ENCODE results near the gene FOXJ1. TPM values are rescaled to one million over a fixed set of nuclear protein-coding genes. Genes with fewer than 3 reads are reported as not detected.
A peak's percentile ranks its signal among the peaks of the same experiment; 100 is the strongest.

FOXJ1 gene
- total and polyA plus RNA-seq, 3 experiments from 2014 or later = 0.64 to 0.94 (median 0.68) TPM

- POLR2A ChIA-PET = interaction anchor here (0.8 to 2.6 kb wide), 7 partner anchors 13 to 125 kb away, joined by 3 to 10 read pairs (median 4); partner anchors contain the start of gene UBALD2
- H3K27ac Mint-ChIP-seq = peak overlapping the region; percentile 93 to 98 (median 98)
Measured at GRCh38 chr17:76146053-76146851, 5.2 kb upstream of the FOXJ1 start.

DNA sequence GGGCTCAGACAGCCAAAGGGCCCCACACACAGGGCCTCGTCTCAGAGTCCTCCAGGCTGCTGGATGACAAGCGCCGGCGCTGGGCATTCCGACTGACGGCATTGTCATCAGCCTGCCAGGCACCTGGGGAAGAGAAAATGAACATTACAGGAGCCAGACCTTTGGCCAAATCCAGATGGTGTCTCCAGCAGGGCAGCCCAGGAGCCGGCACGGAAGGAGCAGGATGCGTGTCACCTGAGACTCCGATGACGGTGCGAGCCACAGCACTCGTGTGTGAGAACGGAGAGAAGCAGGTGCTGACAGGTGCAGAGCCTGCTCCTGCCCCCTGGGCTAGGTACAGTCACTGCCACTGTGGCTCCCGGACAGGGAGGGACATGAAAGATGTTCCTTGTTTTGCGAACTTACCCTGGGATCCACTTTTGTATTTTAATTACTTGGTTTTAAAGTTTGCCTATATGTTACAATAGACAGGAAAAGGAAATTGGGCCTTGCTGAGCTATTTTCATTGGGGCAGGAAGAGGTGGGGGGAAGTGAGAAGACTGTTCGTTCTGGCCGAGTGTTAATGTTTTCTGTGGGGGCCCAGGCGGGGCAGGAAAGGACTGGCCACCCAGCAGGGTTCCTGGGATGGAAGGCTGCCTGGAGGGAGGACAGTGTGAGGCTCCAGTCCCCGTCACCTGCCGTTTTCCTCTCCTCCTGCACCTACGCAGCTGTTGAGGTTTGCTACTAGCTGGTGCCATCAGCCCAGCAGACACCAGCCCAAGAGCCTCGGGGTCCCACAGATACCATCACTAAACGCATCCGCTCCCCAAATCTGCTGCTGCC, 4.4 kb upstream of the FOXJ1 start:
- Histone ChIP-seq H3K27me3 (ENCODE audit: insufficient read depth, low read length, poor library complexity, severe bottlenecking) (no peaks in the 10 kb centered on the region), H3K27ac (ENCODE audit: low read depth, low read length) (peak overlapping the region; percentile 77), H3K9me3 (ENCODE audit: low read length) (no peaks in the 10 kb centered on the region), H3K4me3 (ENCODE audit: low read length) (peak overlapping the region; percentile 59), H3K4me1 (ENCODE audit: insufficient read depth, low read length) (peaks cover 64% of the 10 kb centered on the region), H3K36me3 (ENCODE audit: insufficient read depth, low read length) (no peaks in the 10 kb centered on the region)
- POLR2A ChIA-PET = interaction anchor here (0.6 to 2.6 kb wide), 11 partner anchors 13 to 134 kb away, joined by 3 to 10 read pairs (median 4); partner anchors contain the start of gene UBALD2
- Mint-ChIP-seq H3K27ac (peak overlapping the region; percentile 93 to 98 (median 98)), H3K4me1 (peaks cover 61 to 75% (median 61%) of the 10 kb centered on the region in 3 donors), H3K36me3 (peaks cover 0 to 10% (median 3%) of the 10 kb centered on the region in 3 donors), H3K27me3 (peaks cover 0 to 7% of the 10 kb centered on the region in 2 donors), H3K9me3 (no peaks in the 10 kb centered on the region), H3K4me3 (peak overlapping the region; percentile 61 to 88 (median 76))
- CTCF ChIA-PET = interaction anchor here (0.6 to 7.7 kb wide), 12 partner anchors 9 to 134 kb away, joined by 3 to 65 read pairs (median 4); partner anchors contain the start of gene UBALD2
- peak; percentile 37 to 80 (median 59) for DNase-seq

More at GRCh38 chr17:76146053-76146851, 5.2 kb upstream of the FOXJ1 start:
- no peaks in the 10 kb centered on the region for H3K36me3 ChIP-seq (ENCODE audit: insufficient read depth, low read length)
- H3K9me3 ChIP-seq (ENCODE audit: low read length) = no peaks in the 10 kb centered on the region
- peak overlapping the region; percentile 26 for H3K4me3 ChIP-seq (ENCODE audit: low read length)
- Mint-ChIP-seq H3K4me1 (peaks cover 62 to 76% (median 62%) of the 10 kb centered on the region in 3 donors), H3K27me3 (peaks cover 0 to 4% of the 10 kb centered on the region in 2 donors), H3K9me3 (no peaks in the 10 kb centered on the region), H3K36me3 (peaks cover 0 to 16% (median 5%) of the 10 kb centered on the region in 3 donors), H3K4me3 (peak overlapping the region; percentile 61 to 88 (median 76))
- H3K4me1 ChIP-seq (ENCODE audit: insufficient read depth, low read length) = peaks cover 63% of the 10 kb centered on the region
- CTCF ChIA-PET = interaction anchor here (1.0 to 7.7 kb wide), 10 partner anchors 12 to 133 kb away, joined by 3 to 65 read pairs (median 4); partner anchors contain the start of gene UBALD2
- no peaks in the 10 kb centered on the region for H3K27me3 ChIP-seq (ENCODE audit: insufficient read depth, low read length, poor library complexity, severe bottlenecking)
- no peak for DNase-seq
- H3K27ac ChIP-seq (ENCODE audit: low read depth, low read length) = peak overlapping the region; percentile 77

- ChIA-PET POLR2A (interaction anchor here (0.6 to 1.0 kb wide), 3 partner anchors 50 to 137 kb away, joined by 3 read pairs; no protein-coding TSS in a partner anchor), CTCF (interaction anchor here (0.6 to 7.7 kb wide), 8 partner anchors 8 to 518 kb away, joined by 3 to 65 read pairs (median 4); no protein-coding TSS in a partner anchor)
- DNase-seq = peak in 1 of 5 donors; percentile 39
- H3K4me3 ChIP-seq (ENCODE audit: low read length) = no peak overlapping the region
- Mint-ChIP-seq H3K27me3 (peaks cover 0 to 7% of the 10 kb centered on the region in 2 donors), H3K4me1 (peaks cover 60 to 78% (median 62%) of the 10 kb centered on the region in 3 donors), H3K4me3 (peak overlapping the region; percentile 44 to 90 (median 85)), H3K27ac (peak overlapping the region; percentile 78 to 95 (median 87)), H3K36me3 (peaks cover 0 to under 1% (median 0%) of the 10 kb centered on the region in 3 donors), H3K9me3 (no peaks in the 10 kb centered on the region)
- H3K27me3 ChIP-seq (ENCODE audit: insufficient read depth, low read length, poor library complexity, severe bottlenecking) = no peaks in the 10 kb centered on the region
- no peaks in the 10 kb centered on the region for H3K9me3 ChIP-seq (ENCODE audit: low read length)
- H3K36me3 ChIP-seq (ENCODE audit: insufficient read depth, low read length) = no peaks in the 10 kb centered on the region
- H3K4me1 ChIP-seq (ENCODE audit: insufficient read depth, low read length) = peaks cover 65% of the 10 kb centered on the region
- H3K27ac ChIP-seq (ENCODE audit: low read depth, low read length) = no peak overlapping the region
Measured at GRCh38 chr17:76142585-76143041, 1.6 kb upstream of the FOXJ1 start.

DNA sequence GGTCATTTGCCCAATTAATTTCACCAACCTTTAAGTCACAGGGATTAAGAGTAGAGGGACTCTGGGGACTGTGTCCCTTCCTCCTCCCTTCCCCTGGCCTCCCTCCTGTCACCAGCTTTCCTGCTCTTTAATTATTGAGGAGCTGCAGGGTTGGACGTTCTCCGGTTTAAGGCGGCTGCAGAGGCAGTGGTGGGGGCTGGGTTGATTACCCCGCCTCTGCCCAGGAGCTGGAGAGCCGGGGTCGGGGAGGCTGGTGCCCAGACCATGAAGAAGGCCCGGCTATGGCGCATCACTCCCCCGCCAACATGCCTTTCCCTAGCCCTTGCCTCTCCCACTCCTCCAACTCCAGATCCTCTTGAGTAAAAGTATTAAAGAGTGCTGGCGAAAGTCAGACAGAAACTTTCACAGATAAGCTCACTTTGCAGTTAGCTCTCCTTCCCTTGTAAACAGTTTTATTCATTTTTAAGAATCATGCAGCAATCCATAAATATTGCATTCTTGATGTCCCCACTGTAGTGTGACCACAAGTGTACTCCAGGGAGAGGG, 1.1 kb upstream of the FOXJ1 start:
- ChIA-PET POLR2A (interaction anchor here (0.6 to 1.0 kb wide), 4 partner anchors 50 to 137 kb away, joined by 3 read pairs; no protein-coding TSS in a partner anchor), CTCF (interaction anchor here (0.6 to 7.7 kb wide), 8 partner anchors 8 to 519 kb away, joined by 3 to 65 read pairs (median 4); no protein-coding TSS in a partner anchor)
- Histone ChIP-seq H3K36me3 (ENCODE audit: insufficient read depth, low read length) (no peaks in the 10 kb centered on the region), H3K4me1 (ENCODE audit: insufficient read depth, low read length) (peaks cover 65% of the 10 kb centered on the region), H3K27ac (ENCODE audit: low read depth, low read length) (no peak overlapping the region), H3K27me3 (ENCODE audit: insufficient read depth, low read length, poor library complexity, severe bottlenecking) (no peaks in the 10 kb centered on the region), H3K4me3 (ENCODE audit: low read length) (no peak overlapping the region), H3K9me3 (ENCODE audit: low read length) (no peaks in the 10 kb centered on the region)
- peak overlapping the region; percentile 78 to 94 (median 85) for H3K27ac Mint-ChIP-seq
- peaks cover 0 to 7% of the 10 kb centered on the region in 2 donors for H3K27me3 Mint-ChIP-seq
- peak in 1 of 5 donors; percentile 44 for DNase-seq
- H3K9me3 Mint-ChIP-seq = no peaks in the 10 kb centered on the region
- H3K4me3 Mint-ChIP-seq = peak overlapping the region; percentile 44 to 90 (median 85)
- H3K4me1 Mint-ChIP-seq = peaks cover 58 to 73% (median 60%) of the 10 kb centered on the region in 3 donors
- H3K36me3 Mint-ChIP-seq = no peaks in the 10 kb centered on the region

GRCh38 chr17:76140661-76141211, 309 bp downstream of the FOXJ1 start:
- Histone ChIP-seq H3K27me3 (ENCODE audit: insufficient read depth, low read length, poor library complexity, severe bottlenecking) (no peaks in the 10 kb centered on the region), H3K4me1 (ENCODE audit: insufficient read depth, low read length) (peaks cover 54% of the 10 kb centered on the region), H3K9me3 (ENCODE audit: low read length) (no peaks in the 10 kb centered on the region), H3K27ac (ENCODE audit: low read depth, low read length) (no peak overlapping the region), H3K4me3 (ENCODE audit: low read length) (peak overlapping the region; percentile 66), H3K36me3 (ENCODE audit: insufficient read depth, low read length) (no peaks in the 10 kb centered on the region)
- DNase-seq = no peak
- H3K4me3 Mint-ChIP-seq = peak overlapping the region; percentile 81 to 90 (median 85)
- no peaks in the 10 kb centered on the region for H3K36me3 Mint-ChIP-seq
- peaks cover 44 to 62% (median 46%) of the 10 kb centered on the region in 3 donors for H3K4me1 Mint-ChIP-seq
- POLR2A ChIA-PET = interaction anchor here (0.8 to 1.5 kb wide), 9 partner anchors 12 to 138 kb away, joined by 3 to 5 read pairs (median 4); partner anchors contain the start of gene UBALD2
- CTCF ChIA-PET = interaction anchor here (0.8 to 7.7 kb wide), 6 partner anchors 10 to 139 kb away, joined by 3 to 65 read pairs (median 4); no protein-coding TSS in a partner anchor
- H3K27me3 Mint-ChIP-seq = peaks cover 0 to 7% of the 10 kb centered on the region in 2 donors
- no peaks in the 10 kb centered on the region for H3K9me3 Mint-ChIP-seq
- H3K27ac Mint-ChIP-seq = peak overlapping the region in 5 of 8 donors; percentile 33 to 88 (median 70)

DNA sequence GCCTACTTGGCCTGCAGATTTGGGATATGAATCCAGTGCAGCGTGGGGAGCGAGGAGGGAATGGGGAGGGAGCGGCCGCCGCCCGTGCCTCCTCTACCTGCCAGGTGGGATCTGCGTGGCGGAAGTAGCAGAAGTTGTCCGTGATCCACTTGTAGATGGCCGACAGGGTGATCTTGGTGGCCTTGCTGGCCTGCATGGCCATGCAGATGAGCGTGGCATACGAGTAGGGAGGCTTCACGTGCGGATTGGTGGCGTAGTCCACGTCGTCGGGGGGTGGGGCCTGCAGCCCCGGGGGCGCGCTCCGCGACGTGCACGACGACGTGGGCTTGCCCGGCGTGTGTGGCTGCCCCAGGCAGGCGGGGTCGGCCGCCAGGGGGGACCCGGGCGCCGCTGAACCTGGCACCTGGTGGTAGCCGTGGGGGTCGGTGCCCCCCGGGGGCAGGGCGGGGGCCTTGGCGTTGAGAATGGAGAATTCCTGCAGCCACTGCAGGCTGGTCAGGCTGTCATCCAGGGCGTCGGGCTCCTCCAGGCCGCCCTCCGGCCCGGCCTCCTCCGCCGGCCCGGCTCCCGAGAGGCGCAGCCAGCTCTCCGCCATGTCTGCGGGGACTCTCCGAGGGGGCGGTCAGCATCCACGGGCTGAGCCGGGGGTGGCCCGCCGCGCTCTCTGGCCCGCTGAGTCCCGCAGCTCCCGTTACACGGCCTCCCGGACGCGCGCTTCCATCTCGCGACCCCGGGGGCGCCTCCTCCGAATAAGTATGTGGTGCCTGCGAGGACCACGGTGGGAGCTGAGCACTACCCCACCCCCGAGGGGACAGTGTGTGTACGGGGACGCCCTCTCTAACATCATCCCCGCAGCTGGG, 1.0 kb downstream of the FOXJ1 start:
- Histone ChIP-seq H3K4me3 (ENCODE audit: low read length) (peak overlapping the region; percentile 66), H3K4me1 (ENCODE audit: insufficient read depth, low read length) (peaks cover 54% of the 10 kb centered on the region), H3K27ac (ENCODE audit: low read depth, low read length) (no peak overlapping the region), H3K27me3 (ENCODE audit: insufficient read depth, low read length, poor library complexity, severe bottlenecking) (no peaks in the 10 kb centered on the region), H3K36me3 (ENCODE audit: insufficient read depth, low read length) (no peaks in the 10 kb centered on the region), H3K9me3 (ENCODE audit: low read length) (no peaks in the 10 kb centered on the region)
- Mint-ChIP-seq H3K9me3 (no peaks in the 10 kb centered on the region), H3K4me3 (peak overlapping the region; percentile 73 to 90 (median 85)), H3K27ac (peak overlapping the region in 4 of 8 donors; percentile 59 to 85 (median 74)), H3K4me1 (peaks cover 43 to 61% (median 45%) of the 10 kb centered on the region in 3 donors), H3K27me3 (peaks cover 0 to 10% of the 10 kb centered on the region in 2 donors), H3K36me3 (no peaks in the 10 kb centered on the region)
- POLR2A ChIA-PET = interaction anchor here (0.7 to 1.5 kb wide), 6 partner anchors 18 to 129 kb away, joined by 3 to 5 read pairs (median 4); no protein-coding TSS in a partner anchor
- CTCF ChIA-PET = interaction anchor here (0.8 to 7.7 kb wide), 6 partner anchors 11 to 139 kb away, joined by 3 to 65 read pairs (median 4); no protein-coding TSS in a partner anchor
- peak in 4 of 5 donors; percentile 32 to 76 (median 58) for DNase-seq

Measured in CD8-positive, alpha-beta memory T cell (primary cell).